ENCODE results near the gene SOX9.
"Not testable (repeated sequence)": the region's sequence is repeated elsewhere in the genome, so short reads cannot be mapped to it uniquely, and the experiment has no call there.

The SOX9 gene

DNA sequence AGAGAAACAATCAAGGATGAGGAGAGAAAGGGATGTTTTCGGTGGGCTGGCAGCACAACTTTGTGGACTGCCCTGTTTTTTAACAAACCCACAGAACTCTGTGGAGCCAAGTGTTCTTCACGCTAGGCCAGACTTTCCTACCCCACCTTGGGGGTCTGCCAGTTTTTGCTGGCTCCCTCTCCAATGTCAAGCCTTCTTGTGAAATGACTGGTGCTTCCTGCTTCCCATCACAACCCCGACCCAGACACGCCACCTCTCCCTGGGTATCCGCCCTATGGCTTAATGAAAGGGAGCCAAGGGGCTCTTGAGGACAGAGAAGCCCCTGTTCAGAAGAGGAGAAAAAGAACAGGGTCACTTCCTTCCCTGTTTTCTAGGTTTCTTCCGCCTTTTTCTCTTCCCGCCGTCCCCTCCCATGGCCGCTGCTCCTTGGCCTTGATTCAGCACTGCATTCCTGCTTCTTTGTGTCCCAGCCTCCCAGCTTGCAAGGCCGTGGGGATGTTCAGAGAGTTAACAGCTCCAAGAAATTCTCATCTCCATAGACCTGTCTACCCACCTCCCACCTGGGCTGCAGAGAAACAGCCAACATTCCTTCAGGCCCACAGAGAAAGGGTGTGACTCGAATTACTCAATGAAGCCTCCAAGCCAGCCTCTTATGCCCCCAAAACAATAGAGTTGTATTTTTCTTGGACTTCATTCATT lies 16.5 kb upstream of the SOX9 start:
- H3K27ac ChIP-seq = no peak overlapping the region
- TF ChIP-seq EZH2 (IDR thresholded peaks at IDR 0.05) (no peak), FOXP2 (optimal IDR thresholded peaks at IDR 0.05; ENCODE audit: control extremely low read depth, extremely low read length, insufficient read depth) (no peak), POLR2AphosphoS5 (IDR thresholded peaks at IDR 0.05; ENCODE audit: borderline replicate concordance, low read depth, low read length) (no peak)
- no peaks in the 10 kb centered on the region for H3K9me3 ChIP-seq (ENCODE audit: low read depth, low read length)
- no peak overlapping the region for H3K4me3 ChIP-seq
- no peak overlapping the region for H3K9ac ChIP-seq (ENCODE audit: insufficient read length)
- DNase-seq (ENCODE audit: low read depth, low spot score) = no peak
- no peaks in the 10 kb centered on the region for H3K36me3 ChIP-seq (ENCODE audit: insufficient read depth, low read length)

DNA sequence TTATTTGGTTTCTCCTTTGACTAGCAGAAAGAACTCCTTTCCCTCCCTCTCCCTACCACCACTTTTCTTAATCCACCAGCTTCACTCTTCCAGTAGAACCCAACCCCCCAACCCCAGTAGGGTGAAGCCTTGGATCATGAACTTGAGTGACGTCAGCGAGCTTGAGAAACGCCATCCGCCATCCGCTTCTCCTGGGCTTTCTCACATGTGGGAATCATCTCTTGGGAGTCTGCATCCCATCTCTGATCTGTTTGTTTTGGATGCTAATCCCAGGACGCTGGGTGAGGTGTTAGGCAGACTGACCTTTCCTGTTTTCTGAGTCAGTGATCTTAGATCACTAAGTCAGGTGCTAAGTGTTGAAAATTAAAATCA lies 16.0 kb upstream of the SOX9 start:
- Histone ChIP-seq H3K36me3 (ENCODE audit: insufficient read depth, low read length) (no peaks in the 10 kb centered on the region), H3K9ac (ENCODE audit: insufficient read length) (no peak overlapping the region), H3K27ac (no peak overlapping the region), H3K4me3 (no peak overlapping the region), H3K9me3 (ENCODE audit: low read depth, low read length) (no peaks in the 10 kb centered on the region)
- TF ChIP-seq POLR2AphosphoS5 (IDR thresholded peaks at IDR 0.05; ENCODE audit: borderline replicate concordance, low read depth, low read length) = no peak
- no peak for TF ChIP-seq FOXP2 (optimal IDR thresholded peaks at IDR 0.05; ENCODE audit: control extremely low read depth, extremely low read length, insufficient read depth)
- no peak for TF ChIP-seq EZH2 (IDR thresholded peaks at IDR 0.05)
- no peak for DNase-seq (ENCODE audit: low read depth, low spot score)

DNA sequence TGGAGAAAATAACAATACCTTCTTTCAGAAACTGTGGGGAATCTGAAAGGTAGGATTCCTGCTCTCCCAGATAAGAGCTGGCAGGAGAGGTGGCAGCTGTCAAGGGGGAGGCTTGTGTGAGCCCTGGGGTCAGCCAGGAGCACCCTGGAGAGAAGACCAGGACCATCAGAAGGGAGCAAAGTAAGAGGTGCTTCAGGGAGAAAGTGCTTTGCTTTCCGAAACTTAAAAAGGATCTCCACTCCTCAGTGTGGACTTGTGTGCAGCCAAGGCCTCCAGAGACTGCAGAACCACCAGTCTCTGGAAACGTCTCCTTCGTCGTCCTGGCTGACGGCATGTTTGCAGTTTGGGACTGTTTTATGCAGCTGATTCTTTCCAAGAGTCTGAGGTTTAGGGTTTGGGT lies 13.7 kb upstream of the SOX9 start:
- H3K9me3 ChIP-seq (ENCODE audit: low read depth, low read length) = no peaks in the 10 kb centered on the region
- TF ChIP-seq EZH2 (IDR thresholded peaks at IDR 0.05) (no peak), FOXP2 (optimal IDR thresholded peaks at IDR 0.05; ENCODE audit: control extremely low read depth, extremely low read length, insufficient read depth) (no peak), POLR2AphosphoS5 (IDR thresholded peaks at IDR 0.05; ENCODE audit: borderline replicate concordance, low read depth, low read length) (no peak)

DNA sequence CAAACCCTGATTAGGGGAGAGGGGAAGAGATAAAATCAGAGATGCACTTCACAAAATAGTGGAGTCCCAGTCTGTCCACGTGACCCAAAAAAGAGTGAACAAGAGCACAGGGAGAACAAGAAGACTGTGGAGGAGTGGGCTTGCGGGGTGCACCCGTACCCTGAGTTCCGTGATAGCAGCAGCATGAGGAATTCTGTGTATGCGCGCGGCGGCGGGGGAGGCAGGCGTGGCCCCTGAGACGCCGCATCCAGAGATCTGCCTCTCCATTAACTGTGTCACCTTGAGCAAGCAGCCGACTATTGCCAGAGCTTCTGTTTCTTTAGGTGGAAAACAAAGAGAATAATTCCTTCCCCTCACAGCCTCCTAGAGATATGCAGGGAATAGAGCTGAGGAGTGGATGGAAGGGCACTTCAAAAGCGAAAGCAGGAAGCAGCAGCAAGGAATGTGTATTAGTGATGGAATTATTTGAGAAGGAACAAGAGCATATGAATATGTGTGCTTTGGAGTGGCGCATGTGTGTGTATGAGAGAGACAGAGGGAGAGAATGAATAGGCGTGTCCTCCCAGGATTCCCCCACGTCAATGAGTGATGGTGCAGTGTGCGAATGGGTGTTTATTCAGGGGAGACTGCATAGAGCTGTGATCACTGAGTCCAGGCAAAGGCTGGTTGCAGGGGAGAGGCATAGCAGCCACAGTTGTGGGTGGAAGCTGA lies 10.4 kb upstream of the SOX9 start:
- TF ChIP-seq EZH2 (IDR thresholded peaks at IDR 0.05) (no peak), FOXP2 (optimal IDR thresholded peaks at IDR 0.05; ENCODE audit: control extremely low read depth, extremely low read length, insufficient read depth) (no peak), POLR2AphosphoS5 (IDR thresholded peaks at IDR 0.05; ENCODE audit: borderline replicate concordance, low read depth, low read length) (no peak)

More for the DNA sequence above, 13.7 kb upstream of the SOX9 start:
- no peak overlapping the region for H3K27ac ChIP-seq
- DNase-seq (ENCODE audit: low read depth, low spot score) = no peak
- H3K4me3 ChIP-seq = no peak overlapping the region
- no peak overlapping the region for H3K9ac ChIP-seq (ENCODE audit: insufficient read length)
- no peaks in the 10 kb centered on the region for H3K36me3 ChIP-seq (ENCODE audit: insufficient read depth, low read length)

DNA sequence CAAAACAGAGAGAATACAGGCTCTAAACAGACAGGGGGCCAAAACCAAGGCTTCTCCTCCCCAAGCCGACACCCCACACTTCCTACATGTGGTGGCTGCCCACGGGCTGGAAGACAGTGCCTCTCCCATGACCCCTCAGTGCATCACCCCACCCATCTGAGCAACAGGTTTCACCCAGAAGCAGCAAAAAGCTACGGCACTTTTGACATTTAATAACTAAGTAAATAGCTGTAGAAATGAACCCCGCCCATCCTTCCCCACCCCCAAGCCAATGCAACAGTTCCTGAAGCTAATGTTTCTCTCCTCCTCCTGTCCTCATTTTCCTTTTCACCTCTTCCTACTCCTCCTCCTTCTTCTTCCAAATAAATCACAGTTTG lies 9.9 kb upstream of the SOX9 start:
- H3K9me3 ChIP-seq (ENCODE audit: low read depth, low read length) = no peaks in the 10 kb centered on the region
- H3K36me3 ChIP-seq (ENCODE audit: insufficient read depth, low read length) = no peaks in the 10 kb centered on the region
- H3K27ac ChIP-seq = no peak overlapping the region
- DNase-seq (ENCODE audit: low read depth, low spot score) = no peak
- no peak for TF ChIP-seq POLR2AphosphoS5 (IDR thresholded peaks at IDR 0.05; ENCODE audit: borderline replicate concordance, low read depth, low read length)
- no peak for TF ChIP-seq EZH2 (IDR thresholded peaks at IDR 0.05)
- TF ChIP-seq FOXP2 (optimal IDR thresholded peaks at IDR 0.05; ENCODE audit: control extremely low read depth, extremely low read length, insufficient read depth) = no peak
- H3K4me3 ChIP-seq = no peak overlapping the region
- H3K9ac ChIP-seq (ENCODE audit: insufficient read length) = no peak overlapping the region

More for the DNA sequence above, 10.4 kb upstream of the SOX9 start:
- no peak overlapping the region for H3K9ac ChIP-seq (ENCODE audit: insufficient read length)
- no peaks in the 10 kb centered on the region for H3K9me3 ChIP-seq (ENCODE audit: low read depth, low read length)
- H3K36me3 ChIP-seq (ENCODE audit: insufficient read depth, low read length) = no peaks in the 10 kb centered on the region
- no peak overlapping the region for H3K27ac ChIP-seq
- DNase-seq (ENCODE audit: low read depth, low spot score) = no peak
- no peak overlapping the region for H3K4me3 ChIP-seq

DNA sequence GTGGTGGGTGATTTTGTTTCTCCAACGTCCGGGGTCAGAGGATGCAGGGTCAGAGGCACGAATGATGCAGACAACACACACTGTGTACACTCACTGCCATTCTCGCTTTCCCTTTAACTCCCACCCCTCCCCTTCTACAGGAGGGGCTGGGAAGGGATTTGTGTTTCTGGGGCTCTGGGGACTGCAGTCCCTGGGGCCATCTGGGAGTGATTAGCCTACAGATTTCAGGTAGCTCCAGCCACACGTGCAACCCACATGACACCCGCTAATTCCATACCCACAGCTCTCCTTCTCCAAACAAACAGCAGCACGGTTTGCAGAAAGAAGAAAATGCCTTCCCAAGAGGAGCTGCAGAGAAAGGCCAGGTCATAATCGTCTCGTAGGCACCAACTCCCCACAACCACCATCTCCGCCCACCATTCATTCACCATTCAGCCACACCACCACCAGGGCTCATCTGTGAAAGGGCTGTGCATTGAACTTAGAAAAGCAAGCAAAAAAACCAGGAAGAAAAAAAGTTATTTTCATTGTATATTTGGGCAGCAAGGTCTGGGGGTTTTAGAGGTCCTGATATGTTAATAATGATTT lies 9.4 kb upstream of the SOX9 start:
- TF ChIP-seq FOXP2 (optimal IDR thresholded peaks at IDR 0.05; ENCODE audit: control extremely low read depth, extremely low read length, insufficient read depth) = no peak
- TF ChIP-seq POLR2AphosphoS5 (IDR thresholded peaks at IDR 0.05; ENCODE audit: borderline replicate concordance, low read depth, low read length) = no peak
- TF ChIP-seq EZH2 (IDR thresholded peaks at IDR 0.05) = no peak
- Histone ChIP-seq H3K9me3 (ENCODE audit: low read depth, low read length) (no peaks in the 10 kb centered on the region), H3K9ac (ENCODE audit: insufficient read length) (no peak overlapping the region), H3K36me3 (ENCODE audit: insufficient read depth, low read length) (no peaks in the 10 kb centered on the region), H3K27ac (no peak overlapping the region), H3K4me3 (no peak overlapping the region)
- no peak for DNase-seq (ENCODE audit: low read depth, low spot score)

DNA sequence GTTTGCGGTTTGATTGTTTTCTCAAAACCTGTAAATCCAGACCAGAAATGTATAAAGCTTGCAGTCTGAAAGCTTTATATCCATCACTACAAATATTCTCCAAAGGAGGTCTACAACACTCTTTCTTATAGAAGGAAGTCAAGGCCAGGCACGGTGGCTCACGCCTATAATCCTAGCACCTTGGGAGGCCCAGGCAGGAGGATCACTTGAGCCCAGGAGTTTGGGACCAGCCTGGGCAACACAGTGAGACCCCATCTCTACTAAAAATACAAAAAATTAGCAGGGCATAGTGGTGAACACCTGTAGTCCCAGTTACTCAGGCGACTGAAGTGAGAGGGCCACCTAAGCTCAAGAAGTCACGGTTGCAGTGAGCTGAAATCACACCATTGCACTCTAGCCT lies 8.9 kb upstream of the SOX9 start:
- not testable (repeated sequence) for H3K9ac ChIP-seq (ENCODE audit: insufficient read length); H3K36me3 ChIP-seq (ENCODE audit: insufficient read depth, low read length); H3K27ac ChIP-seq; H3K9me3 ChIP-seq (ENCODE audit: low read depth, low read length); H3K4me3 ChIP-seq; DNase-seq (ENCODE audit: low read depth, low spot score)

DNA sequence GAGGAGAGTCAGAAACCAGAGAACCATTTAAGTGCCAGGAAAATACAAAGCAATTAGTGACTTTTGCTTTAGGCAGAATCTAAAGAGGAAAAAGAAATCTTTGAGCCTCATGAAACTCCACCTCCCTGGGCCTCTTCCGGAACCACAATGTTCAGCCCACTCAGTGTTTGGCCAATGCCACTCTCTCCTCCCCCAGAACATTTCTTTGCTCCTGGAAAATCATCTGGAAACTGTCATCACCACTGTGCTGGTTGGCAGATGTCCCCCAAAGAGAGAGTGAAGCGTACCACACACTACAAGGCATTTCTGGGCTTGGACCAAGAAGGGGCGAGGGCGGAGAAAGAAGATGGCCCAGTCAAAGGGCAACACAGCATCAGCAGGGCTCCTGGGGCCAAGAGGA lies 7.1 kb upstream of the SOX9 start:
- Histone ChIP-seq H3K27ac (no peak overlapping the region), H3K9ac (ENCODE audit: insufficient read length) (no peak overlapping the region), H3K4me3 (no peak overlapping the region), H3K36me3 (ENCODE audit: insufficient read depth, low read length) (no peaks in the 10 kb centered on the region), H3K9me3 (ENCODE audit: low read depth, low read length) (no peaks in the 10 kb centered on the region)
- no peak for TF ChIP-seq FOXP2 (optimal IDR thresholded peaks at IDR 0.05; ENCODE audit: control extremely low read depth, extremely low read length, insufficient read depth)
- no peak for TF ChIP-seq POLR2AphosphoS5 (IDR thresholded peaks at IDR 0.05; ENCODE audit: borderline replicate concordance, low read depth, low read length)
- TF ChIP-seq EZH2 (IDR thresholded peaks at IDR 0.05) = no peak
- no peak for DNase-seq (ENCODE audit: low read depth, low spot score)

Measured in SK-N-MC (cell line).